Activated CD8-positive, alpha-beta memory T cell treated with anti-CD3 and anti-CD28 coated beads for 48 hours (primary cell): ENCODE data around the gene AARS2.

Experiments used
- DNase-seq, 3 experiments: peaks; one replicate each; pipeline ENCODE4 v3.0.0-alpha.2; 2020; ENCODE audit warnings: low read depth in 2 of 3, low spot score in 2 of 3

The AARS2 gene

GRCh38 chr6:44263354-44264100 is 49.6 kb downstream of the AARS2 start:
- no peak for DNase-seq

- no peak for DNase-seq
Observed at GRCh38 chr6:44262467-44263353, 50.4 kb downstream of the AARS2 start.

- DNase-seq, result no peak
Observed at GRCh38 chr6:44261581-44261980, 51.6 kb downstream of the AARS2 start.

GRCh38 chr6:44260451-44261297 is 52.5 kb downstream of the AARS2 start:
- DNase-seq, result no peak

GRCh38 chr6:44260011-44260410 is 53.1 kb downstream of the AARS2 start:
- DNase-seq, result no peak

GRCh38 chr6:44258921-44259320 is 54.2 kb downstream of the AARS2 start:
- DNase-seq, result no peak

- DNase-seq, result no peak
Observed at GRCh38 chr6:44258325-44258863, 54.8 kb downstream of the AARS2 start.

GRCh38 chr6:44257753-44258324 is 55.3 kb downstream of the AARS2 start:
- DNase-seq, result no peak

GRCh38 chr6:44257025-44257752 is 56.0 kb downstream of the AARS2 start, which contains the start of gene SLC35B2:
TSS of gene SLC35B2 (minus strand) at chr6:44257528. CDS start at chr6:44257410, 118 bp downstream.
- no peak for DNase-seq

GRCh38 chr6:44256775-44257024 is 56.4 kb downstream of the AARS2 start:
- DNase-seq, result no peak

- no peak for DNase-seq
Observed at GRCh38 chr6:44255871-44256774, 57.0 kb downstream of the AARS2 start.

GRCh38 chr6:44255105-44255808 is 57.9 kb downstream of the AARS2 start:
- no peak for DNase-seq

- DNase-seq, result no peak
Observed at GRCh38 chr6:44254191-44255104, 58.7 kb downstream of the AARS2 start.

- no peak for DNase-seq
Observed at GRCh38 chr6:44253307-44254101, 59.6 kb downstream of the AARS2 start.

- no peak for DNase-seq
Observed at GRCh38 chr6:44251576-44252524, 61.3 kb downstream of the AARS2 start.

- no peak for DNase-seq
Observed at GRCh38 chr6:44250718-44251123, 62.4 kb downstream of the AARS2 start.
